HL-60/S4 treated with phorbol 12-myristate 13-acetate at 8.2 ng/mL for 4 days and 3 days (cell line): ENCODE data around the gene DOLPP1.

Experiments
- in situ Hi-C: fragments of 300-500 bp; cut with MboI; formaldehyde crosslinking; loops from 2 replicates; pipeline ENCODE4 v1.15.0; 2022; ENCODE audit warnings: low sequenced_read_pairs

The DOLPP1 gene

DNA sequence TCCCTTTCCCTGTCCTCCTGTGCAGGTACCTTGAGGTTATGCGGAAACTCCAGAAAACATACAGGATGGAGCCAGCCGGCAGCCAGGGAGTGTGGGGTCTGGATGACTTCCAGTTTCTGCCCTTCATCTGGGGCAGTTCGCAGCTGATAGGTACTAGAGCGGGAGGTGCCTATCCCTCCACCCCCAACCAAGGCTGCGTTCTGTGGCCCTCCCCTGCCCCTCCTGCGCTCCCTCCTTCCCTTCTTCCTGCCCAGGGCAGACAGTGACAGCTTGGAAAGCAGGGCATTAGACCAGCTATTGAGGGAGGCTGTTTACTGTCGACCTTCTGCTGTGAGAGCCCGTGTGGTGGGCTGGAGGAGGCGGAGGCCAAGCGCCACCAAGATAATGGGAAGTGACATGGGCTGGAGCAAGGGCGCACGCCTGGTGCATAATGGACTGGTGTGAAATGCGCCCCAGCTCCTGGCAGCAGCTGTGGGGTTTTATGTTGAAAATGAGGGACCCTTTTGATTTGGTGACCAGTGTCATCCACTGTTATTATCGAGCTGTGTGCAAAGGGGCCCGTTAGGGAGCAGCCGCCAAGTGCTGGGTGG is 55.6 kb downstream of the DOLPP1 start:
- in situ Hi-C loops = loop anchor here (5.0 to 25.0 kb wide), 2 partner anchors 476 to 651 kb away; no protein-coding TSS in a partner anchor

DNA sequence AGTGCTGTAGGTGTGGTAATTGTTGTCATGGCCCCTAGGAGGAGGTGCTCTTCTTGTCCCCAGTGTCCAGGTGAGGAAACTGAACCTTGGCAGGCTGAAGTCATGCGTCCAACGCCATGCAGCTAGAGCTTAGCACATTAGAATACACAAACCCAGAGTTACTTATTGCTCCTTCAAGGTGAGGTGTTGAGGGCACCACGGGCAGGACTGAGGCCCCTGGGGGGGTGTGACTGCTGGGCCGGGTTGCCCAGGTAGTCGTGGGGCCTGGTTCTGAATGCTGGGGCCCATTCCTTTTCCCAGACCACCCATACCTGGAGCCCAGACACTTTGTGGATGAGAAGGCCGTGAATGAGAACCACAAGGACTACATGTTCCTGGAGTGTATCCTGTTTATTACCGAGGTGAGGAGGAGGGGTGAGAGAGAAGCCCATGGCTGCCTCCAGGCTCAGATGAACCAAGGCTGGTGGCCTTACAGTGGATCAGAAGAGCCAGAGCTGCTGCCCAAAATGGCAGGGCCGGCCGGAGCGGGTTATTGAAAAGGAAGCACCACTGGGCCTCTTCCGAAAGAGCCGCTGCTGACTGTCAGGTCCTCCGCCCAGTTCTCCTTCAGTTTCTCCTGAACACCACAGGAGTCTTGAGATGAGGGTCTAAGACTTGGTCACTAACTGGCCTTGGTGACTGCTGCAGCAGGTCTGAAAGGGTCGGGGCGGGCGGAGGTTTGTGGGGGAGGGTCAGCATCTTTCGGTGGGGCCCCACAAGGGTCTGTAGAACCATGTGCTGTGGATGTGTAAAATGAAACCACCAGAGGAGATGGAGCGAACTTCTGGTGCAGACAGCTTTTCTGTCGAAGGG is 56.6 kb downstream of the DOLPP1 start:
- in situ Hi-C loops = loop anchor here (5.0 to 25.0 kb wide), 2 partner anchors 475 to 650 kb away; no protein-coding TSS in a partner anchor

DNA sequence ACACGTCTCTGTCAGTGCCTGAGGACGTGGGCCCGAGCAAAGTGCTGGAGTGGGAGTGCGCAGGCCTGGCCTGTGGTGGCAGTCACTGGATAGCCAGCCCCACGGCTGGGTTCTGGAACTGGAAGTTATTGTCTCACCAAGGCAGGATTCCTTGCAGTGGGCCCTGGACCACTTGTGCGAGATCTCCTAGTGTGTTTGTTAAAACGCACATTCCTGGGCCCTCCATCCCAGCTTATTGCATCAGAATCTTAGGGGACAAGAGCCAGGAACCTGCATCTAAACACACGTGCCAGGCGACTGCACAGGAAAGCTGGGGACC is 57.2 kb downstream of the DOLPP1 start:
- in situ Hi-C loops = loop anchor here (5.0 to 25.0 kb wide), 2 partner anchors 474 to 649 kb away; no protein-coding TSS in a partner anchor

- in situ Hi-C loops = loop anchor here (5.0 to 25.0 kb wide), 2 partner anchors 474 to 649 kb away; no protein-coding TSS in a partner anchor
Measured at GRCh38 chr9:129138476-129139232, 57.7 kb downstream of the DOLPP1 start.

DNA sequence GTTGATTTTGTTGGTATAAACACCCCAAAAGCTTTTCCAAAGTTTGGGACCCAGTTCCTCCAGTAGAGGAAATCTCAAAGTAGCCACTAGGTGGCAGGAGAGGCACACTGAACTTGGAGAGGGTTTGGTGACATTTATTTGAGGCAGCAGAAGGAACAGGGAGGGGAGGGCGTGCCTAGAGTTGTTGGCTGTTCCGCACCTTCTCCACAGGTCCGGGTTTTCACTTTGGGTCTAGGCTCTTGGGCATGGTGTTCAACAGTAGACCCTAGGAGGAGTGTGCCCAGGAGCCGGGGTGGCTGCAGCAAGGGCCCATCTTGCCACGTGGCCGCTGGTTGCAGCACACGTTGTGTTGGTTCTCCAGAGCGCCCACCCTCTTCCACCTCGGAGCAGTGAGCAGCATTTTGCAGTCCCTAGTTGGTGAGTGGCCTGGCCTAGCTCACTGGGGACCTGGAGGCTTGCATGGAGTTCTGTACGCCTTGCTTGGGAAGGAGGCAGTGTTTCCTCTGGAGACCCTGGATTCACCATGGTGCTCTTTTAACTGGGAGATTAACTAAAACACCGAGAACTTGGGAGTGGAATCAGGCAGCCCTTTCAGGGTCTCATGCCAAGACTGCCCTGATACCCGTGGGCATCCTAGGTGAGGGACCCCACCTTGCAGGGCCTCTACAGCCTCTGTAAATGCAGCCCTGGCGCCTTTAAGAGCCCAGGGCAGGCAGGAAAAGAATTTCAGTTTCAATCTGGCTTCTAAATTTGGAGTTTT is 58.5 kb downstream of the DOLPP1 start:
- in situ Hi-C loops = loop anchor here (5.0 to 25.0 kb wide), 2 partner anchors 473 to 648 kb away; no protein-coding TSS in a partner anchor

- in situ Hi-C loops = loop anchor here (5.0 to 25.0 kb wide), 2 partner anchors 472 to 647 kb away; no protein-coding TSS in a partner anchor
Measured at GRCh38 chr9:129139993-129140396, 59.1 kb downstream of the DOLPP1 start.
